KMS-11 (cell line): ENCODE results near the gene AREL1.

Source experiments
- H2AFZ ChIP-seq: fragments of 200-600 bp; sonication (generic); 2 replicates; pipeline ENCODE4 v1.6.1; 2016; ENCODE audit warnings: antibody characterized with exemption, mixed run types, low read depth
- H3K27ac ChIP-seq: fragments of 200-600 bp; sonication (generic); 2 replicates; pipeline ENCODE4 v1.6.1; 2016; ENCODE audit warnings: mild to moderate bottlenecking, mixed run types
- H3K27me3 ChIP-seq: fragments of 200-600 bp; sonication (generic); 2 replicates; pipeline ENCODE4 v1.6.1; 2017; ENCODE audit warnings: mild to moderate bottlenecking, low read depth, mixed run types, moderate library complexity; ENCODE audit not compliant: insufficient read depth
- H3K36me3 ChIP-seq: fragments of 200-600 bp; sonication (generic); 2 replicates; pipeline ENCODE4 v1.6.1; 2017; ENCODE audit warnings: mild to moderate bottlenecking, mixed run types; ENCODE audit not compliant: insufficient read depth
- H3K4me1 ChIP-seq: fragments of 200-600 bp; sonication (generic); 2 replicates; pipeline ENCODE4 v1.6.1; 2016; ENCODE audit warnings: mild to moderate bottlenecking, low read depth, mixed run types; ENCODE audit not compliant: poor library complexity, severe bottlenecking
- H3K4me2 ChIP-seq: fragments of 200-600 bp; sonication (generic); 2 replicates; pipeline ENCODE4 v1.7.0; 2016; ENCODE audit warnings: mild to moderate bottlenecking, mixed run types
- H3K4me3 ChIP-seq: fragments of 200-600 bp; sonication (generic); IDR thresholded peaks from 2 replicates; pipeline ENCODE4 v1.6.1; 2017; ENCODE audit warnings: low read depth, low read length, mixed read lengths; ENCODE audit not compliant: insufficient read depth
- H3K79me2 ChIP-seq: fragments of 200-600 bp; sonication (generic); 2 replicates; pipeline ENCODE4 v1.6.1; 2016; ENCODE audit warnings: low read depth, mixed run types; ENCODE audit not compliant: insufficient read depth
- H3K9ac ChIP-seq: fragments of 200-600 bp; sonication (generic); 2 replicates; pipeline ENCODE4 v1.6.1; 2016; ENCODE audit warnings: mild to moderate bottlenecking, mixed run types
- H4K20me1 ChIP-seq: fragments of 200-600 bp; sonication (generic); 2 replicates; pipeline ENCODE4 v1.6.1; 2016; ENCODE audit warnings: mild to moderate bottlenecking, mixed run types; ENCODE audit not compliant: insufficient read depth
- TF ChIP-seq, protein P1 (sequence below): fragments of 200-600 bp; sonication (generic); conservative IDR thresholded peaks from 2 replicates; pipeline ENCODE4 v1.6.1; 2017; ENCODE audit warnings: low read depth, mild to moderate bottlenecking, antibody characterized with exemption, low read length, moderate library complexity, mixed read lengths

AREL1 gene

DNA sequence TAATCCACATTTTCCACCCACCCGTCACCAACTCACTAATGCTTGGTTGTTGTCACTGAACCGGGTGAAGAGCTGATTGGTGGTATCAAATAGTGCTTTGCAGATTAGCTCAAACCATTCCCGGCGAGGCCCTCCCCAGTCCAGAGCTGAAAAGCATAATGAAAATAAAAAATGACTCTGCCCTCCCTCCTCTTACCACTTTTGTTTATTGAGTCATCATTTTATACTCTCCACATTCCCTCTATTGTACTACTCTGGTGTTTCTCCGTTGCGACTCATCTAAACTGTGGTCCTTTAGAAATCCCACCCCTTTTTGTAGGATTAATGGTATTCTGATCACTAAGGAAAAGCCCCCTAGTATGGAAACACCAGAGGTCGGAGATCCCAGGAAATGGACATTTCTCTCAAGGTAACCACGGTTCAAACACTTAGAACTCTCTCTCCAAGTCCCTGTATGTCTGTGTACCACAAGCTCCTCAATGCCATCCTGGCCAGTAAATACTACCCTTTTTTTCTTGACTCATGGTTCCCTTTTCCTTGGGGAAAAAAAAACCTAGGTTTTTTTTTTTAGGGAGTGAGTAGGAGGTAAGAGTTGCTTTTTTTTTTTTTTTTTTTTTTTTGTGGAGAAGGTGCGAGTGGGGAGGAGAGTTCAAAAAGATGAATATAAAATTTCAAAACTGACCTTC lies 42.0 kb downstream of the AREL1 start:
- Histone ChIP-seq H3K4me2 (no peak overlapping the region), H3K27me3 (no peaks in the 10 kb centered on the region), H3K36me3 (no peaks in the 10 kb centered on the region), H2AFZ (no peak overlapping the region), H3K27ac (no peak overlapping the region), H3K79me2 (no peaks in the 10 kb centered on the region), H3K4me1 (no peaks in the 10 kb centered on the region), H3K4me3 (no peak overlapping the region), H3K9ac (no peak overlapping the region), H4K20me1 (no peaks in the 10 kb centered on the region)
- TF ChIP-seq, protein P1, sequence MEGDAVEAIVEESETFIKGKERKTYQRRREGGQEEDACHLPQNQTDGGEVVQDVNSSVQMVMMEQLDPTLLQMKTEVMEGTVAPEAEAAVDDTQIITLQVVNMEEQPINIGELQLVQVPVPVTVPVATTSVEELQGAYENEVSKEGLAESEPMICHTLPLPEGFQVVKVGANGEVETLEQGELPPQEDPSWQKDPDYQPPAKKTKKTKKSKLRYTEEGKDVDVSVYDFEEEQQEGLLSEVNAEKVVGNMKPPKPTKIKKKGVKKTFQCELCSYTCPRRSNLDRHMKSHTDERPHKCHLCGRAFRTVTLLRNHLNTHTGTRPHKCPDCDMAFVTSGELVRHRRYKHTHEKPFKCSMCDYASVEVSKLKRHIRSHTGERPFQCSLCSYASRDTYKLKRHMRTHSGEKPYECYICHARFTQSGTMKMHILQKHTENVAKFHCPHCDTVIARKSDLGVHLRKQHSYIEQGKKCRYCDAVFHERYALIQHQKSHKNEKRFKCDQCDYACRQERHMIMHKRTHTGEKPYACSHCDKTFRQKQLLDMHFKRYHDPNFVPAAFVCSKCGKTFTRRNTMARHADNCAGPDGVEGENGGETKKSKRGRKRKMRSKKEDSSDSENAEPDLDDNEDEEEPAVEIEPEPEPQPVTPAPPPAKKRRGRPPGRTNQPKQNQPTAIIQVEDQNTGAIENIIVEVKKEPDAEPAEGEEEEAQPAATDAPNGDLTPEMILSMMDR: no peak

DNA sequence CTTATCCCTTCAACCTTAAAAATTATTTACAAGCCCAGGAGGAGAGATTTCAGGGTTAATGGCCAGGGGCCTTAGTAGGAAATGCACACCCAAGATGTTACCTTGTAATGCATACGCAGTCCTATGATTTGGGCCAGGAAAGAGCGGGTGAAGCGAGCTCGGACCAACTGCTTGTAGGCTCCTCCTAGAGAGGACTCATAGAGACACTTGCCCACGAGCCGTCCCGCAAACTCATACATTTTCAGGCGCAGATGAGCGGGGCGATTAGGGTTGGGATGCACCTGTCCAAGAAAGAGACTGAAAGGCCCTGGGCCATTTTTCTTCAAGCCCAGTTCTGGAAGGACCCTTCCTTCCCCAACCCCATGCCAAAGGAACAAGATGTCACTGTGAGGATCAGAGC lies 43.0 kb downstream of the AREL1 start:
- no peaks in the 10 kb centered on the region for H4K20me1 ChIP-seq
- H3K36me3 ChIP-seq: no peaks in the 10 kb centered on the region
- no peaks in the 10 kb centered on the region for H3K79me2 ChIP-seq
- no peaks in the 10 kb centered on the region for H3K4me1 ChIP-seq
- TF ChIP-seq, protein P1: no peak
- no peak overlapping the region for H3K27ac ChIP-seq
- no peaks in the 10 kb centered on the region for H3K27me3 ChIP-seq
- H3K4me3 ChIP-seq: no peak overlapping the region
- H3K4me2 ChIP-seq: no peak overlapping the region
- no peak overlapping the region for H2AFZ ChIP-seq
- H3K9ac ChIP-seq: no peak overlapping the region

DNA sequence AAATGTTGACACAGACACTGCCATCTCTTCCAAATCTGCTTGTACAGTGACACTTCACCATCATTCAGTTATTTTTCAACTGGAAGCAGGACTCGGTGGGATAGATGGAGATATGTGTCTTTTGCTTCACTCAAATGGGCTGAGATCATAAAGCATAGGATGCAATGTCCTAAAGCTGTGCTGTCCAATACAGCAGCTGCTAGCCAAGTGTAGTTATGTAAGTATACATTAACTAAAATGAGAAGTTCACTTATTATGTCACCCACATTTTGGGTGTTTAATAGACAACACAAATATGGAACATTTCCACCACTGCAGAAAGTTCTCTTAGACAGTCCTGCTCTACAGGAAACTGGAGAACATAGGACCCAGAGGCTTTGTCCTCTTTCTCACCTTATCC lies 43.6 kb downstream of the AREL1 start:
- Histone ChIP-seq H3K4me2 (no peak overlapping the region), H4K20me1 (no peaks in the 10 kb centered on the region), H3K4me3 (no peak overlapping the region), H3K27ac (no peak overlapping the region), H3K9ac (no peak overlapping the region), H3K36me3 (no peaks in the 10 kb centered on the region), H2AFZ (no peak overlapping the region), H3K4me1 (no peaks in the 10 kb centered on the region), H3K27me3 (no peaks in the 10 kb centered on the region), H3K79me2 (no peaks in the 10 kb centered on the region)
- TF ChIP-seq, protein P1: no peak

DNA sequence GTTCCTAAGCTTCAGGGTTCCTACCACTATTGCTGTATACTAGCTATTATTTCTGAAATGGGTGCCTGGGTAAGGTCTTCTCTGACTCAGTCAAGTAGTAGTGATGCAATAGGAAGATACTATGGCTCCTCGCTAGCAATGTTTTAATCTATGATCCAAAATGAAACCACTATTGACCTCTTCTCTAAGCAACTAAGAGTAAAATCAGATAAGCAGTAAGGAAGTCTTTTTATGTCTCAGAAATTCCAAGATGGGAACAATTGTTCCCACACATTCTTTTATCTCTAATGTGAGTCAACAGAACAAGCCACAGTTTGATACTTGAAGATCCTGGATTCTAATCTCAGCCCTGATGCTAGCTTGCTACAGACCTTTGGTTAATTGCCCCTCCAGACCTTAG lies 45.1 kb downstream of the AREL1 start:
- Histone ChIP-seq H3K27ac (no peak overlapping the region), H3K27me3 (no peaks in the 10 kb centered on the region), H3K4me3 (no peak overlapping the region), H3K36me3 (no peaks in the 10 kb centered on the region), H3K4me1 (no peaks in the 10 kb centered on the region), H3K4me2 (no peak overlapping the region), H4K20me1 (no peaks in the 10 kb centered on the region), H3K9ac (no peak overlapping the region), H3K79me2 (no peaks in the 10 kb centered on the region), H2AFZ (no peak overlapping the region)
- TF ChIP-seq, protein P1: no peak
